ENCODE measurements around the gene GTF2B. TPM values are rescaled to one million over a fixed set of nuclear protein-coding genes. Genes with fewer than 3 reads are reported as not detected.

The GTF2B gene
- polyA plus RNA-seq, 1 donor, result 34.2 TPM

GRCh38 chr1:88802950-88803349 is 88.4 kb downstream of the GTF2B start:
- DNase-seq, result no peak
- no peak overlapping the region for H3K4me3 ChIP-seq (ENCODE audit: low read length)
- no peaks in the 10 kb centered on the region for H3K27me3 ChIP-seq (ENCODE audit: control insufficient read depth, insufficient read depth, low read length)
- no peaks in the 10 kb centered on the region for H3K9me3 ChIP-seq (ENCODE audit: control insufficient read depth, low read depth, low read length)
- WGBS (ENCODE audit: insufficient coverage, low lambda C conversion rate), result 100% methylated on average over 1 of the region's 2 CpGs
- peaks cover 54% of the 10 kb centered on the region for H3K36me3 ChIP-seq (ENCODE audit: control insufficient read depth, insufficient read depth, low read length)
- no peaks in the 10 kb centered on the region for H3K4me1 ChIP-seq (ENCODE audit: control insufficient read depth, insufficient read depth, low read length)
- no peak overlapping the region for H3K27ac ChIP-seq (ENCODE audit: low read length)

Other genes with a start within 250 kb of the GTF2B start
- 56.0 TPM for gene PKN2, start 207.3 kb downstream of the GTF2B start, polyA plus RNA-seq
- 38.4 TPM for gene KYAT3, start 101.1 kb upstream of the GTF2B start, polyA plus RNA-seq
- 11.9 TPM for gene RBMXL1, start 101.1 kb upstream of the GTF2B start, polyA plus RNA-seq
- 109 TPM for gene GBP3, start 131.3 kb upstream of the GTF2B start, polyA plus RNA-seq
- gene GBP1, start 173.6 kb upstream of the GTF2B start, polyA plus RNA-seq, result 39.3 TPM
- gene GBP2, start 234.5 kb upstream of the GTF2B start, polyA plus RNA-seq, result 56.9 TPM